Suppressor macrophage treated with lipopolysaccharide for 4 hours (primary cell): ENCODE results near the gene DCST2.

Experiments
- DNase-seq: peaks from one replicate; pipeline ENCODE4 v3.0.0-alpha.2; 2020

Gene DCST2

DNA sequence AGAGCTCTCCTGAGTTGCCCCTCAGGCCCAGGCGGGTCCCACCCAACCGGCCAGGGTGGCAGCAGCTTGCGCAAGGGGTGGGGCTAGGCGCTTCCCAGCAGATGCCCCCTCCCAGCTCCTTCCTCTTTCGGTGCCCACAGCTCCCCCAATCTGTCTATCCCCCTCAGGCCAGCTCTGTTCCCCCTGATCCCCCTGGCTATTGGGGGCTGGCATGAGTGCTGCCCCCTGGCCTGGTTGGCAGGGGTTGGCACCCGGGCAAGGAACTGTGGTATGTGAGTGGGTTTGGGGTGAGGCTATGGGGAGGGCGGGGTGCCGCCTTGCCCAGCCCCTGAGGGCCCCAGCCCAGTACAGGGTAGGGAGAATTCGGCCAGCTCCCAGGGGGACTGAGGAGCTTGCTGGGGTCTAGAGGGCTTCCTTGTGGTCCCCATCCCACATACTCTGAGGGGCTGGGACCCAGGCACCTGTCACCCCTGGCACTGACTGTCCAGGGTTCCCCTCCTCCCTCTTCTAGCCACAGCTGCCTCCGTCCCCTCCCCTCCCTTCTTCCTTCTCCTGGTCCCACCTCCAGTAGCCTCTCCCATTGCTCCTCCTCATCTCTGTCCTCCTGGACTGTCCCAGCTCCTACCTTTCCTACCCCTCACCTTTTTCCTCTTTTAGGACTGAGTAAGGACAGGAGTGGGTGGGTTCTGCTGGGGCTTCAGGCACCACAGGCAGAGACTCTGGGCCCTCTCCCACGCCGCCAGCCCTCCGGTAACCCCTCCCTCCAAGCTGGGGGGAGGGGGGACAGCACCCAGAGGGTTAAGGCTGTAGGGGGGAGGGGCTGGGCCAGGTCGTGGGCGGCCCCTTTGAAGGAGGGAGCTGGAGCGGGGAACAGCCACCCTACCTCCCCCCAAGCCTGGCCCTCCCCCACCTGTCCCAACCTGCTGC, 25.3 kb downstream of the DCST2 start:
- no peak for DNase-seq

DNA sequence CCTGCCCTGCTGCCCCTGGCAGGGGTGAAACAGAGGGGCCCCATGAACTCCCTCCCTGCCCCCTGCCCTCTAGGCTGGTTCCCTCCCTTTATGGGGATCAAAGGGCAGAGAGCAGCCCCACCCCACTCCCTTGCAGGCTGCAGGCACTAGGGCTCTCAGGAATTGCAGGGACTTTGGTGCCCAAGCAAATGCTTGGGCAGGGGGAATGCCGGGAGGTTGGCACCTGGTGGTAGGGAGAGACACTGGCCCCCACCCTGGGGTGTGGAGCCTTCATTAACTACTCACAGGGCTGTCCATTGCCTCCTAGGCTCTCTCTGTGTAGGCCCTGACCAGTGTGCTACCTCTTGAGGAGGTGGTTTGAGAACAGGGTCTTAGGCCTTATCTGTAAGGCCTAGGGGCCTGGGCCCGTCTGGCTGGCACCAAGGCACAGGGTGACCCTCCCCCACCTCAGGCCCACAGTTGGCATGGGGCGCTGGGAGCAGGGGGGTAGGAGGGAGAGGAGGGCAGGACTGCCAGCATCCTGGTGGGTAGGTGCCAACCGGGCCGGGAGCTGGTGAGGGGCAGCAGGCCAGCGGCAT, 26.2 kb downstream of the DCST2 start:
- DNase-seq = no peak

DNA sequence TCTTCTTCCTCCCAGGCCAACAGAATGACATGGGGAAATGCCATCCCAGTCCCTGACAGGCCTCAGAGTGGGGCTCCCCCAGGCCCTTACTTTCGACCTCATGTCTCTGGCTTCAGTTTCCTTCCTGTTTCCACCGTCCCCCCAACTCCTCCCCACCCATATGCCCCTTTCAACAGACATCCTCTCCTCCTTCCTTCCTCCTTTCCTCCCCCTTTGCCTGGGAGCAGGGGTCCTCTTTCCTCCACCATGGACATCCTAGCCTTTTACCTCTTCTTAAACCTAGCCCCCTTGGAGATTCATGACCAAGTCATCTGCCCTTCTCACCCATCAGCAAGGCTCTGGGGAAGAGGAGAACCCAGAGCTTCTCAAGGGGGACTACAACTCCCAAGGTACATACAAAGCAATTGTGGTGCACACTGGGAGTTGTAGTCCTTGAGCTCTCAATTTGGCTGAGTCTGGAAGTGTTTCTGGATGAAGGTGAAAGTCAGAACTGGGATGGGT, 26.9 kb downstream of the DCST2 start:
- DNase-seq = peak; percentile 65

DNA sequence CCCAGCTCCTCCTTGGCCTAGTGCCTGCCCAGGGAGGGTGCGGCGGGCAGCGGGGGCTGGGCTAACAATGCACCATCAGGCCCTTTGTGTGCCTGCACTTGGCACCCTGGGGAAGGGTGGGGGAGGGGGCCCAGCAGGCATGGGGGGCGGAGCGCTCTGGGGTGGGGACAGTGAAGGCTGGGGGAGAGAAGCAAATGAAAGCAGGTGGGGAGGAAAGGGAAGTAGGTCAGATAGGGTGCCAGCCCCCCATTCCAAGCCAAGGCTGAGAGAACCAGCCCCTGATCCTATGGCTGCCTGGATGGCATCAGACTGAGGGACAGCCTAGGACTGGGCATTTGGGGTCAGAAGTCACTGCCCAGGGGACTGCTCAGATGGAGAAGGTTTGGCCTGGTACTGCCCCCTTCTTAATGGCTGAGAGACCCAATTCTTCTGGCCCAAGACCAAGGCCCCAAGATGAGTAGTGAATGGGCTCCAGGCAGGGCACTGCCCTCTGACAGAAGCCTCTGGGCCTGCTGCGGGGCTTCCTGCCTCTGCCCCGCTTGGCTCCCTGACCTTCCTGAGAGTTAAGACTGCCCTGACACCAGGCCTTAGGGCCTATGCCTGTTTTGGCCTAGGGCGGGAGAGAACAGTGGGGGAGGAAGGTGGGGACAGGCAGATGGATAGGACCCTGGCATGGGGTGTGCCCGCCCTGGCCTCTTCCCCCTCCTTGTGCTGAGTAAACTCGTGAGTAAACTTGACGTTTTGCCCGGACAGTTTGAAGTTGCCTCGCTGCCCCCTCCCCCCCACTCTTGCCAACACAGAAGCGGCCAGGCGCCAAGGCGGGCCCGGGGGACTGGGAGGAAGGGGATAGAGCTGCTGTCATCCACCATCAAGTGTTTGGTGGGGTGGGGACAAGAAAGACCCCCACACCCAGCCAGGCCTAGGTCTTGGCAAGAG, 28.2 kb downstream of the DCST2 start:
- DNase-seq = no peak

DNA sequence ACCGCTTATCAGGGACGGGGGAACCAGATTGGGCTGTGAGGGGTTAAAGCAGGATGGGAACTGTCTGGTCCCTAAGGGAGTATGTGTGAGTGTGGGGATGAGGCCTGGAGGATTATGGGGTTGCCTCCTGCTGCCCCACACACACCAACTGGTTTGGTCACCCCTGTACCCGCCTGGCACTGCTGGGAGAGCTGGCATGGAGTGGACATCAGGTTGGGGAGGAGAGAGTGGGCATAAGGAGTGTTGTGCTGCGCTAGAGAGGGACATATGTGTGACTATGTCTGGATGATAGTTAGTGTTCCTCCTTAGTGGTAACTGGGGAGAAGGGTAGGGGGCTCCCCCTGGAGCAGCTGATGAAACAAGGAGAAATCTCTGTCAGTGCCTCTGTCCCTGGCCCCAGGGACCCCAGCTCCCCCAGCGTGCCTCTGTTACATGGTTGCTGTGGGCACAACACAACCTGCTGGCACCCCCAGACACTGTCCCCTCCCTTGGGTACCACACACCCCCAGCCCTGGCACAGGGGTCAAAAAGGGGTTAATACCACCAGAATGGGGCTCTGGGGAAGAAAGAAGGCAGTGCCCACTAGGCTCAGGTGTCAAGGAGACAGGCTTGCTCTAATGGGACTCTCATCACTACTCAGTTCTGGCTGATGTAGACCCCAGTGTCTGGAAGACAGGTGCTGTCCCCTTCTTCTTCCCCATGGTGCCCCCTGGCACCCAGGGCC, 29.1 kb downstream of the DCST2 start:
- DNase-seq = no peak

DNA sequence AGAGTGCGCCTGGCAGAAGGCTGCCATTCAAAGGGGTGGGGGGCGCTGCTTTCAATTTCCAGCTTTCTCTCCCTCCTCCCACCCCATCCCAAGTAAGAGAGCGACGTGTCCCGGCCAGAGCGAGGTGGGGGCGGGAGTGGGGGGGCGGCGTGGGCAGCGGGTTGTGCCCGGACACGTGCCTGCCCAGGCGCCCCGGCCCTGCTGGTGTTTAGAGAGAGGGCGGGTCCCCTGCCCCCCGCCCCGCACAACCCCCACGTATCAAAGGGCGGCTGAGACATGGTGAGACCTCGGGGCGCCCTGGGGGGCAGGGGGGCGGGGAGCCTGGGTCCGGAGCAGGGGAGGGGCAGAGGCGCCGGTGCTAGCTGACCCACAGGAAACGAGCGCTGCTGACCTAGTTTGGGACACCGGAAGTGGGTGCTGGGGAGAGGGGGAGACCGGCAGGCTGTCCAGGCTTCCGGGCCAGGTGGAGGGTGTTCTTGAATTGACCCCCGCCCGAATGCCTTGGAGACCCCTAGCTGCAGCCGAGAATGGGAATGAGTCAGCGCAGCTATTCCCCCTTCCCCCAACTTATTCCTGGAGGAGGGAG, 29.7 kb downstream of the DCST2 start:
- no peak for DNase-seq

DNA sequence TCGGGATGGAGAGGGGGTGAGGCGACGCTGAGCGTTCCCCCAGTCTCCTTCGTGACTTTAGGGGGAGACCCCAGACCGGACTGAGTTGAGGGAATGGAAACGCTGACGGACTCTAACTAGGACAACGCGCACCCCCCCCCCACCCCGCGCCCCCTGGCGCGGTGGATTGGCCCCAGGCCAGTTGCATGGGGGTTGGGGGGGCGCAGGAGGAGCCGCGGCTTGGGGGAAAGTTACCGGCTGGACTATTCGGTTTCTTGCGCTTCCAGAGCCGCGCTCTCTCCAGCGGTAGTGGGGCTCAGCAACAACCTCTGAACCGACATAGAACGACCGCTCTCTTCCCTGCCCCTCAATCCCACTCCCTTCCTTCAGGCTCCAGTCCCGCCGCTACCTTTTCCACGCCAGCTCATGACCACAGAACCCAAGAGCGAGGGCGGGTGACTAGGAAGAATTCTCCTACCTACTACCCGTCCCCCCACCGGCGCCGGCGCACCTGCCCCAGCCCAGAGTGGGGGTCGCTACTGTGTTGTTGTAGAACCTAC, 30.3 kb downstream of the DCST2 start:
- DNase-seq = no peak

DNA sequence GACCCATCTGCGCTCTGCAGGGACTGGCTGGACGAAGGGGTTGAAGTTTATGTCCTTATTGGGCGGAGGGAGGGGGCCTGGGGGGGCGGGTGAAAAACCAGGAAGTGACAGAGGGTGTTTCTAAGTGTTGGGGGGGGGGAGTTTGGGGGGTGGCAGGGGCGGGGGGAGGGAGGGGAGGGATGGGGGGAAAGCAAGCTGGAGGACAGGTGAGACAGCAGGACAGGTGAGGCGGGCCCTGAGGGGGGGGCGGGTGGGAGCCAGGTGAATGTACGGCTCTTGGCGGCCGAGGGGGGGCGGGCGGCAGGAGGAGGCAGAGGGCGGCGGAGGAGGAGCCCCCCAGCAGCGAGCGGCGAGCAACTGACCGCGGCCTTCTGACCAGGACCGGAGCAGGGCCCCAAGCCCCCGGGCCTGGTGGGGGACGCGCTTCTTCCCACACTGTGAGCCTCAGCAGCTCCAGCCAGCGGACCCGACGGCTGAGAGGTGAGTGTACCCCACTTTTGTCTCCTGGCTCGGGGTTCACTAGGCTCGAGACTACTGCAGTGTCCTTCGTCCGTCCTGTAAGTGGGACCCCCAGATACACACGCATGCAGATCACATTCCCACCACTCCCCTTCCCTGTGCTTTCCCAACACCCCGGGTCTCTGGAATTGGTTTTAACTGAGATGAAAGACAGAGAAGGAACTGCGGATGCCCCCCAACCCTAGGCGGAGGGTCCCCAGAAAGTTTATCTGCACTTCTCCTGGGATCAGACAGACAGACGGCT, 30.9 kb downstream of the DCST2 start, which contains the start of gene ZBTB7B:
Gene ZBTB7B, plus strand, starts transcription at position 339 of the 763 bp plus-strand sequence. CDS start 11,859 bp downstream, outside the sequence.
- DNase-seq = peak; percentile 56

DNA sequence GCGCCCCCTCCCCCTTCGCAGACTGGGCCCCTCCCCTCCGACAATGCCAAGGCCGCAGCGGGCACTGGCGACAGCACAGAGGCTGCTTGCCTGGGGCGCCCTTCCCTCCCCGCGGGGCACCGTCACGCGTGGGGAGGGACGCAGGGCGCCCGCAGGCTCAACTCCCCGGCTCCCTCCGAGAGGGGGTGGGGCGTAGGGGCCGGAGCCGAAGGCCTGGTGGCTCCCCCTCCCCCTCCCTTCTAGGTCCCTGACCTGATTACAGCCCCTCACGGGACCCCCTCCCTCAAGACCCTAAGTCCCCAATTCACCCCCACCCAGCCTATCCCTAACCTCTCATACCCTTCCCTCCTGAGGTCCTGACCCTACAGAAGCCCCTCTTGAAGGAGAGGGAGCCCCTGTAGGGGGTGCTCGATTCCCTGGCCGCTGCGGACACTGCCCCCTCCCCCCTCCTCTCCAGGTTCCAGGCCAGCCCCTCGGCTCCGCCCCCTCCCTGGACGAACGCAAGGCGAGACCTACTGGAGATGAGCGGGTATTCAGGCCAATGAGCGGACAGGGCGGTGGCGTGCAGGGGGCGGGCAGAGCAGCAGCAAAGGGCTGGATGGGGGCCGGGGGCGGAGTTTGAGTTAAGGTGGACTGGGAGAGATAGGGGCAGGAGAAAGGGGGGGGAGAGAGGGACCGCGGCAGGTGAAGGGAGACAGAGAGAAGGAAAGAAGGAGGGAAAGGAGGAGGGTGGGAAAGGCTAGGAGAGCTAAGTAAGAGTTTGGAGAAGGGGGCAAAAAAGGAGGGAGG, 31.7 kb downstream of the DCST2 start:
- DNase-seq = peak; percentile 99

DNA sequence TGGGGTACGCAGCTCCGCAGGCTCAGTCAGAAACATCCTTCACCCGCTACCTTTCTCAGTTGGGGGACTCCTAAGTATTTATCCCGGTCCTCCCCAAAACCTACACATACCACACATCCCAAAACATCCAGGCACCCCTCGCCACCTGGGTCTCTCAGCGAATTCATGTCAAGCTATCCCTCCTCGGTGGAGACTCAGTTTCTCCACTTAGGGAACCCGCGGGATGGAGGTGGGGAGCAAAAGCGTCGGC, 32.2 kb downstream of the DCST2 start:
- DNase-seq = no peak

DNA sequence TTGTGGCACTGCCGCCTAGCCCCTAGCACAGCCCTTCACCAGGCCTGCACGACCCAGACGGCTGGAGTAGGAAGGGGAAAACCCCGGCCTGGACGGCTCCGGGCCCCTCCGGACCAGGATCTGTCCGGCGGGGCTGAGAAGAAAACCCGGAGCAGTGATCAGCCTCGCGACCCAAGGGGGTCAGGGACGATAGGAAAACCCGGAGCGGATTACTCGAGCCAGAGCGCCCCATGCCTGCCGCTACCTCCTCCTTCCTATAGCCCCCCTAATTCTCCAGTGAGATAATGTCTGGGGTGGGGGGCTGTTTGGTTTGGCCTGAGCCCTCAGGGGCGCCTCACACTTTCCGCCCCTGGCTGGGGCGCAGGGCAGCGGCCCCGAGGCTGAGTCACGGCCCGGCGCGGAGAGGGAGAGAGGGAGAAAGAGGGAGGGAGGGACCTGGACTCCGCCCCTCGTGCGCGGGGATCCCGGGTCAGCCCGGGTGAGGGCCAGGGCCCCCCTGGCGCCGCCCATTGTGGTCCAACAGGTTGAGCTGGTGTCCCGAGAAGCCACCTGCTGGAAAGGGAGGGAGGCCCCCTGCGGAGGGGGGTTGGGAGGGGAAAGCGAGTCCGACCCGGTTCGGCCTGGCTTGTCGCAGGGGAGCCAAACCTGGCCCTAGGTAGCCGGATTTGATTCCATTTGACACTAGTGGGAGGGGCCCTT, 32.7 kb downstream of the DCST2 start:
- DNase-seq = peak; percentile 70

DNA sequence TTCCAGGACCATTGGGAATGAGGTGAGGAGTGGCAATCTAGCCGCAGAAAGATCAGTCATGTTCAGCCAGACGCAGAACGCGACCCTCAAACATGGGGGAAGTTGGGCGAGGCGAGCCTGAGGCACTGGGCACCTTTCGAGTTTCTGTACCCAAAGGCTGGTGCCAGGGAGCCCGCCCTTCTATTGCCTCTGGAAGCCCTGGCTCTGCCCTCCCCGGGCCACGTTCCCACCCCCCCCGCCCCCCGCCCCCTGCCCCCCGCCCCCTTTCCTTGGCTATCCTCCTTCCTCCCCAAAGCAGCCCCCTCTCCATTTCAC, 33.2 kb downstream of the DCST2 start:
- DNase-seq = no peak

DNA sequence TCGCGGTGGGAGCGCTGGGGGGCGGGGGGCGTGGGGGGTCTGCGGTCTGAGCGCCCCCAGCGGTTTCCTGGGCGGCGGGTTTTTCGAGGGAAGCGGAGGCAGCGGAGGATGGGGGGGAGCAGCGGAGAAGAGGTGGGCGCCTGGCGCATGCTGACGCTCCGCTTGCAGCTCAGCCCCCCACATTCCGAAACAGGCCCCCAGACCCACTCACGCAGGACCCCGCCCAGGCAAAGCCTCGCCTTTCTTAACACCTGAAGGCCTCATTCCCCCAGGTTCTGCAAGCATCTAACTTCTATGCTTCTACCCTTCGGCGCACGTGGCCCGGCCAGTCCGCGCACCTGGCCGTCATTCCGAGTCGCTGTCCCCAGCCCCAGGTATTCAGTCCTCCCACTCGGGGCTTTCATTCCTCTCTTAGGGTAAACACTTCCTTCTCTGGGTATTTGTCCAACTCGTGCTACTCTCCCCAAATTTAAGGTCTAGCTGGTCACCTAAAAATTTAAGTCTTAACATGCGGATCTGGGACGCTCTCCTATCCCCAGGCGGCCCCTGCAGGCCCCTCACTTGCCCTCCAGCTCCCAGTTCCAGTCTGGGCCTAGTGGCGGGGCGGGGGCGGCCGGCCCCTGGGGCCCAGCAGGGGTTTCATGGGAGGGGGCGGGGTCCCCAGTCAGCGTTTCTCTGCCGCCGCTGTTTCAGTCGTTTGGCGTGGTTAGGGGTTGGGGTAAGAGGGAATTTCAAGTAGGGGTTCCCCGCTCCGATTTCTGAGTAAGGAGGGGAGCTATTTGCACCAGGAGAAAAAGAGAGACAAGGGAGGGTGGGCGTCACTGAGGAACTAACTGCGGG, 33.8 kb downstream of the DCST2 start:
- DNase-seq = no peak

DNA sequence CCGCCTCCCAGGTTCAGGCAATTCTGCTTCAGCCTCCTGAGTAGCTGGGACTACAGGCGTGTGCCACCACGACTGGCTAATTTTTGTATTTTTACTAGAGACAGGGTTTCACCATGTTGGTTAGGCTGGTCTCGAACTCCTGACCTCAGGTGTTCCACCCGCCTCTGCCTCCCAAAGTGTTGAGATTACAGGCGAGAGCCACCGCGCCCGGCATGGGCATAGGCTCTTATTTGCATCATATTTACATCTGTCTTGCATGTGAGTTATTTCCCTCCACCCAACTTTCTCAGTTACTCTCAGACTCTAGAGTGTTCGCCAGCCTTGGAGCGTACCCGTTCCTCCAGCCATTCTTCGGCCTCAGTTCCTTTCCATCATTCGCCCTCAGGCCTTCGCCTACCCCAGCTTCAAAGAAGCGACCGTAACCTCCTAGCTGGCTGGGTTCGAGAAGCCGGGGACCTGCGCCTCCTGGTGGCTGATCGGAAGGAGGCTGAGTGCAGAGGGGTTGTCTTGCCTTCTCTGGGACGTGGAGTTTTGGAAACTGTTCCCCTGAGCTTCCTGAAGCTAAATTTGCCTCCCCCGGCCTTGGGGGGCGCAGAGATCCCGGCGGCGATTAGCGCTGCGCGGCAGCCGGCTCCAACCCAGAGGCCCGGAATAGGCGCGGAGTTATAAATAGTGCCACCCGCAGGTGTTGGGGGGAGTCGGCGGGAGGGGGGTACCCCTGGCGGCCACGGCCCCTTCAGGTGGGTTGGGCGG, 34.6 kb downstream of the DCST2 start:
- DNase-seq = peak; percentile 74

DNA sequence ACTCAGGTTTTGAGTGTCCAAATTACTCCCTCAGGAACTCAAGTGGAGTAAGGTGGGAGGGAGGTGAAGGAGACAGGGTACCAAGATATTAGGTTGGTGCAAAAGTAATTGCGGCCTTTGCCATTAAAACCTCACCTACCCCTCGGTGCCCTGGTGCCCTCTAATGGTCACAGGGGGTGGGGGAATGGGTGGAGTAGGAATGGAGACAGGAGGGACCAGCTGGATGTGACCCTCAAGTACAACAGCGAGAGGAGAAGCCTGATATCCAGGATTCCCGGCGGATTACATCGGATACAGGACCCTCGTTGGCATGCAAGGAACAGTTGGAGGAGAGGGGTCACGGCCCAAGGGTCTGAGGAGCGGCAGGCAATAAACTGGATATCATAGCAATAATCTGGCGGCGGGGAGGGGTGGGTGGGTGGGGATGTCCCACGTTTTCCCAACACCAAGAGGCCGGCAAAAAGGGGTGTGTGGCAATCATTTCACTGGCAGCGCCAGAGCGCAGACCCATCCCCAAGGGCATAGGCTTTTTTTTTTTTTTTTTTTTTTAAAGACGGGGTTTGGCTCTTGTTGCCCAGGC, 35.3 kb downstream of the DCST2 start:
- no peak for DNase-seq

DNA sequence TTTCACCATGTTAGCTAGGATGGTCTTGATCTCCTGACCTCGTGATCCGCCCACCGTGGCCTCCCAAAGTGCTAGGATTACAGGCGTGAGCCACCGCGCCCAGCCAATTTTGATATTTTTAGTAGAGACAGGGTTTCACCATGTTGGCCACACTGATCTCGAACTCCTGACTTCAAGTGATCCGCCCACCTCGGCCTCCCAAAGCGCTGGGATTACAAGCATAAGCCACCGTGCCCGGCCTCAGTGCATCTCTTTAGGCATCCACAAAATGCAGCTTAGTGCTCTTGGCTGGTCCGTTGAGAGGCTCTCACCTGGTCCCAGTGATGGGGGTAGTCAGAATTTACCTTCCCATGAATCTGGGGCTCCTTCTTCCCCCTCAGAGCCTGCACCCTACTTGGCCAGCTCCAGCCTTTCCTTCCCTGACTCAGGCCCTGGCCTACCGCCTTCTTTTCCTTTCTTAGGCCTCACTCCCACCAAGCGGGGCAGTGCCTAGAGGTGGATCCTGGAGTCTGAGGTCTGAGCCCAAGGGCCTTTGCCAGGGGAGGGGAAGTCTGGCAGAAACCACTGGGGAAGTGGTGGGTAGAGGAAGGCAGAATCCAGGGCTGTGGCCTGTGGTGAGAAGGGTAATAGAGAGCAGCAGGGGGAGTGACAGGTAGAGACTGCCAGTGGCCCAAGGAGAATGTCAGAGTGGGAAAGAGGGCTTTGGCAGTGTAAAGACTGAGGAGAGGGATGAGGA, 36.4 kb downstream of the DCST2 start:
- DNase-seq = no peak
